ENCODE data around the gene C2orf66.

GRCh38 chr2:196845371-196845770 lies 36.2 kb upstream of the C2orf66 start:
- TF ChIP-seq GATA2 (IDR thresholded peaks at IDR 0.05; ENCODE audit: low read depth, low read length), result no peak
- TF ChIP-seq GATA3 (IDR thresholded peaks at IDR 0.05; ENCODE audit: low read depth, low read length), result no peak
